Loucy (cell line): ENCODE data around the gene ARHGAP6.

Experiments used
- H2AFZ ChIP-seq: fragments of 200-600 bp; sonication (generic); 2 replicates; pipeline ENCODE4 v1.6.0; 2016; ENCODE audit warnings: antibody characterized with exemption, mild to moderate bottlenecking, low read length, moderate library complexity
- H3F3A ChIP-seq: fragments of 200-600 bp; 2 replicates; pipeline ENCODE4 v1.6.0; 2016; ENCODE audit warnings: antibody characterized with exemption, low read depth, mild to moderate bottlenecking
- H3K27me3 ChIP-seq: fragments of 200-600 bp; sonication (generic); 2 replicates; pipeline ENCODE4 v1.6.1; 2014; ENCODE audit warnings: low read length, mild to moderate bottlenecking; ENCODE audit not compliant: insufficient read depth, poor library complexity, severe bottlenecking
- H3K36me3 ChIP-seq: fragments of 200-600 bp; sonication (generic); 2 replicates; pipeline ENCODE4 v1.6.1; 2016; ENCODE audit warnings: low read length; ENCODE audit not compliant: insufficient read depth
- H3K4me1 ChIP-seq: fragments of 200-600 bp; sonication (generic); 2 replicates; pipeline ENCODE4 v1.5.1; 2014; ENCODE audit warnings: low read length, mild to moderate bottlenecking; ENCODE audit not compliant: insufficient read depth, poor library complexity, severe bottlenecking
- H3K4me2 ChIP-seq: fragments of 200-600 bp; sonication (generic); 2 replicates; pipeline ENCODE4 v1.6.0; 2014; ENCODE audit warnings: antibody characterized with exemption, low read length, low read depth, mild to moderate bottlenecking; ENCODE audit not compliant: poor library complexity, severe bottlenecking
- H3K4me3 ChIP-seq: fragments of 200-600 bp; sonication (generic); 2 replicates; pipeline ENCODE4 v1.5.1; 2014; ENCODE audit warnings: low read length, mild to moderate bottlenecking, mixed read lengths; ENCODE audit not compliant: poor library complexity, severe bottlenecking
- H3K79me2 ChIP-seq: fragments of 200-600 bp; sonication (generic); 2 replicates; pipeline ENCODE4 v1.6.1; 2014; ENCODE audit warnings: low read length; ENCODE audit not compliant: insufficient read depth
- H3K9ac ChIP-seq: fragments of 200-600 bp; sonication (generic); 2 replicates; pipeline ENCODE4 v1.6.0; 2014; ENCODE audit warnings: mild to moderate bottlenecking, low read depth, low read length, moderate library complexity; ENCODE audit not compliant: poor library complexity, severe bottlenecking
- H3K9me2 ChIP-seq: fragments of 200-600 bp; sonication (generic); replicated peaks from 2 replicates; pipeline ENCODE4 v1.6.1; 2016; ENCODE audit warnings: low read depth, low read length, mixed read lengths
- H3K9me3 ChIP-seq: fragments of 200-600 bp; sonication (generic); 2 replicates; pipeline ENCODE4 v1.6.1; 2014; ENCODE audit warnings: mild to moderate bottlenecking, antibody characterized with exemption, low read length, low read depth; ENCODE audit not compliant: insufficient read depth
- H4K20me1 ChIP-seq: fragments of 200-600 bp; sonication (generic); 2 replicates; pipeline ENCODE4 v1.6.0; 2014; ENCODE audit warnings: antibody characterized with exemption, low read length, mild to moderate bottlenecking; ENCODE audit not compliant: insufficient read depth, poor library complexity, severe bottlenecking
- CTCF ChIP-seq: fragments of 200-600 bp; sonication (generic); conservative IDR thresholded peaks from 2 replicates; pipeline ENCODE4 v1.5.1; 2014; ENCODE audit warnings: mild to moderate bottlenecking, antibody characterized with exemption, low read length
- EZH2phosphoT487 ChIP-seq: fragments of 200-600 bp; IDR thresholded peaks from 2 replicates; pipeline ENCODE4 v1.6.1; 2018; ENCODE audit warnings: antibody characterized with exemption, mild to moderate bottlenecking, moderate library complexity, borderline replicate concordance

ARHGAP6 gene

GRCh38 chrX:11159149-11159548 lies 506.6 kb downstream of the ARHGAP6 start:
- TF ChIP-seq EZH2phosphoT487 (no peak), CTCF (no peak)
- no peaks in the 10 kb centered on the region for H3K9me2 ChIP-seq

GRCh38 chrX:11151799-11152559 lies 513.7 kb downstream of the ARHGAP6 start:
- Histone ChIP-seq H2AFZ (no peak overlapping the region), H3K4me1 (no peaks in the 10 kb centered on the region), H4K20me1 (no peaks in the 10 kb centered on the region), H3K9me3 (no peaks in the 10 kb centered on the region), H3K4me3 (no peak overlapping the region), H3F3A (no peaks in the 10 kb centered on the region), H3K27me3 (no peaks in the 10 kb centered on the region), H3K9ac (no peak overlapping the region), H3K4me2 (no peak overlapping the region), H3K36me3 (no peaks in the 10 kb centered on the region), H3K79me2 (no peaks in the 10 kb centered on the region), H3K9me2 (no peaks in the 10 kb centered on the region)
- TF ChIP-seq CTCF: no peak
- no peak for TF ChIP-seq EZH2phosphoT487

More at GRCh38 chrX:11159149-11159548, 506.6 kb downstream of the ARHGAP6 start:
- no peaks in the 10 kb centered on the region for H3K4me1 ChIP-seq
- no peaks in the 10 kb centered on the region for H4K20me1 ChIP-seq
- H3K4me3 ChIP-seq: no peak overlapping the region
- H3K79me2 ChIP-seq: no peaks in the 10 kb centered on the region
- H3K9me3 ChIP-seq: no peaks in the 10 kb centered on the region
- no peak overlapping the region for H2AFZ ChIP-seq
- H3K27me3 ChIP-seq: no peaks in the 10 kb centered on the region
- H3F3A ChIP-seq: no peaks in the 10 kb centered on the region
- H3K36me3 ChIP-seq: no peaks in the 10 kb centered on the region
- no peak overlapping the region for H3K9ac ChIP-seq
- H3K4me2 ChIP-seq: no peak overlapping the region

- Histone ChIP-seq H3K9me2 (no peaks in the 10 kb centered on the region), H3K9ac (no peak overlapping the region), H3K36me3 (no peaks in the 10 kb centered on the region), H2AFZ (no peak overlapping the region), H3K4me3 (no peak overlapping the region), H3K27me3 (no peaks in the 10 kb centered on the region), H3K9me3 (no peaks in the 10 kb centered on the region), H4K20me1 (no peaks in the 10 kb centered on the region), H3K4me2 (no peak overlapping the region), H3K4me1 (no peaks in the 10 kb centered on the region), H3F3A (no peaks in the 10 kb centered on the region), H3K79me2 (no peaks in the 10 kb centered on the region)
- TF ChIP-seq EZH2phosphoT487 (no peak), CTCF (no peak)
Measured at GRCh38 chrX:11148401-11148800, 517.3 kb downstream of the ARHGAP6 start.
